PC-9 (cell line): ENCODE data around the gene DLX4.

Experiments used
- CTCF ChIP-seq: fragments of 200-600 bp; sonication (generic); conservative IDR thresholded peaks from 2 replicates; pipeline ENCODE4 v1.6.1; 2017; ENCODE audit warnings: mixed run types, antibody characterized with exemption, mild to moderate bottlenecking, moderate library complexity
- EZH2 ChIP-seq: fragments of 200-600 bp; sonication (generic); IDR thresholded peaks from 2 replicates; pipeline ENCODE4 v1.8.0; 2017; ENCODE audit warnings: antibody characterized with exemption, low read depth

- no peak for TF ChIP-seq EZH2
- TF ChIP-seq CTCF = no peak
Observed at GRCh38 chr17:49924589-49924988, 44.4 kb upstream of the DLX4 start.
